ENCODE measurements around the gene SCCPDH.

GRCh38 chr1:246698466-246699094 lies 25.6 kb upstream of the SCCPDH start:
- TF ChIP-seq CTCF (IDR thresholded peaks at IDR 0.05; ENCODE audit: extremely low read depth in 1 of 2, insufficient read depth in 1 of 2, low read depth in 1 of 2, low read length in 2 of 2) (no peak), EZH2 (IDR thresholded peaks at IDR 0.05; ENCODE audit: borderline replicate concordance, low read depth, low read length, severe bottlenecking) (no peak), POLR2A (IDR thresholded peaks at IDR 0.05; ENCODE audit: low read depth, low read length) (no peak), JUN (IDR thresholded peaks at IDR 0.05; ENCODE audit: borderline replicate concordance, insufficient read depth, insufficient read length, low read depth) (no peak), MAX (IDR thresholded peaks at IDR 0.05; ENCODE audit: insufficient read depth, insufficient read length) (no peak)
